Stimulated activated CD4-positive, alpha-beta T cell treated with anti-CD3 and anti-CD28 coated beads, Interleukin-15, amount 100 ng/mL, for 1 hour (primary cell): ENCODE data around the gene APELA.
"Not testable (repeated sequence)": the region's sequence is repeated elsewhere in the genome, so short reads cannot be mapped to it uniquely, and the experiment has no call there.

ENCODE experiments used
- DNase-seq, 2 donors: peaks; one replicate each; pipeline ENCODE4 v3.0.0-alpha.2; 2020; ENCODE audit warnings: low read depth in 1 of 2, low spot score in 1 of 2

The APELA gene

GRCh38 chr4:164924670-164925238 is 47.8 kb downstream of the APELA start:
- DNase-seq = no peak

GRCh38 chr4:164926301-164926700 is 49.3 kb downstream of the APELA start:
- DNase-seq = no peak

- DNase-seq = not testable (repeated sequence)
Measured at GRCh38 chr4:164927101-164927500, 50.1 kb downstream of the APELA start.

DNA sequence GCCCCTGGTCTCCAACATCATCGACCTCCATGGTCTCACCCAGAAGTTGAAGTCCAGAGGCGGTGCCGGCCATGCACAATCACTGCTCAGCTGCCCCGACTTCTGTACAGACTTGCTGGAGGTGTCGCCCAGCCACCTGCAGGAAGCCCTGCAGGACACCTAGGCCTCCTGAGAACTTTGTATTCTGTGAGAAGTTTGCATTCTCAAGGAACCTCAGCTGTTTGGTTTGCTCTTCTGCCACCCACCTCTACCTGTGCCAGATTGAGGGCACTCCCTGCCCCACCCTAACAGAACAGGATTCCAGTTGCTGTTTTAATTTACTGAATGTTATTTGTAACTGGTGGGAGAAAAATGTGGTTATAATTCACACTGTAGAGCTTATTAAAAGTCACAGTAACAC is 53.7 kb downstream of the APELA start:
- no peak for DNase-seq

GRCh38 chr4:164931551-164932324 is 54.8 kb downstream of the APELA start:
- no peak for DNase-seq

DNA sequence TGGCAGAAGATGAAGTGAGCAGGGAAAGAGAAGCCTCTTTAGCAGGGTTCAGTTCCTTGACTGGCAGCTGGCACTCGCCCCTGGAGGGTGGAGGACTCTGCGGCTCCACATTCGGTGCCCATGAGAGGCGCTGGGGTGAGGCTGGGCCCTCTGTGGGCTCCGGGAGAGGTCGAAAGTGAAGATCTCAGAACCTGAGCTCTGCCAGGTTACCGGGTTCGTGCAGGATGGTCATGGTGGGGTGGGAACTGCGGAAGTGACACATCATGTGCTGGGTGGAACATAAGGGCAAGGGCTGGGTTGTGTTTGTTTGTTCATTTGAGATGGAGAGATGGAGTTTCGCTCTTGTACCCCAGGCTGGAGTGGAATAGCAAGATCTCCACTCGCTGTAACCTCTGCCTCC is 56.3 kb downstream of the APELA start:
- no peak for DNase-seq

DNA sequence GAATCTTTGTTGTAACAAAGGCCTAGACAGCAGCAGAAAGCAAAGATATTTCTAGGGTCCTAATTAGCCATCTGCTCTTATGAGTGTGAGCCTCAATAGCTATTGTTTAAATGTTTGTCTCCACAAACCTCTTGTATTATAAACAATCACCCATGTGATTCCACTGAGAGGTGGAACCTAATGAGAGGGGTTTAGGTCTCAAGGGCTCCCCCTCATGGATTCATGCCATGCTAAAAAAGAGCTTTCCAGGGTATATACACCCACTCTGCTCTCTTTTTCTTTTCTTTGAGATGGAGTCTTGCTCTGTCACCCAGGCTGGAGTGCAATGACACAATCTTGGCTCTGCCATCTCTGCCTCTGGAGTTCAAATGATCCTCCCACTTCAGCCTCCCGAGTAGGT is 58.4 kb downstream of the APELA start:
- DNase-seq = no peak

GRCh38 chr4:164935865-164936606 is 59.1 kb downstream of the APELA start:
- not testable (repeated sequence) for DNase-seq

- DNase-seq = no peak
Measured at GRCh38 chr4:164937576-164938270, 60.7 kb downstream of the APELA start.

GRCh38 chr4:164943192-164943591 is 66.2 kb downstream of the APELA start:
- no peak for DNase-seq

GRCh38 chr4:164945146-164945545 is 68.2 kb downstream of the APELA start:
- DNase-seq = no peak

DNA sequence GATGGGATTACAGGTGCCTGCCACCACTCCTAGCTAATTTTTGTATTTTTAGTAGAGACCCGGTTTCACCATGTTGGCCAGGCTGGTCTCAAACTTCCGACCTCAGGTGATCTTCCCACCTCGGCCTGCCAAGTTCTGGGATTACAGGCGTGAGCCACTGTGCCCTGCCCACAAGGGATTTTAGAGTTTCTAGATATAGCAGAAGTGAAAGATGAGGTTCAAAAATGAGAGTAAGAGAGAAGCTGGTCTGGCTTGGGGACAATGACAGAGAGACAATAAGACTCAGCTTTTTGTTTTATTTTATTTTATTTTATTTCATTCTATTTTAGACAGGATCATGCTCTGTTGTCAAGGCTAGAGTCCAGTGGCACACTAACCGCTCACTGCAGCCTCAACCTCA is 69.8 kb downstream of the APELA start:
- no peak for DNase-seq
